HL-60 (cell line): ENCODE measurements around the gene SRMS.

ENCODE experiments used
- POLR2AphosphoS5 ChIP-seq: IDR thresholded peaks from 2 replicates; pipeline ENCODE4 v1.6.1; 2012; ENCODE audit warnings: low read depth
- SPI1 ChIP-seq: IDR thresholded peaks from 2 replicates; pipeline ENCODE4 v1.6.1; 2012; ENCODE audit warnings: low read depth, mild to moderate bottlenecking, borderline replicate concordance
- TF ChIP-seq, protein P1 (sequence below): IDR thresholded peaks from one replicate; pipeline ENCODE4 v1.5.1; 2011; ENCODE audit warnings: low read length, control low read depth, inconsistent platforms; ENCODE audit not compliant: insufficient read depth
- TF ChIP-seq, protein P2 (sequence below): IDR thresholded peaks from 2 replicates; pipeline ENCODE4 v1.6.1; 2012; ENCODE audit warnings: low read depth; ENCODE audit not compliant: insufficient replicate concordance

GRCh38 chr20:63531686-63532448 is 15.7 kb downstream of the SRMS start:
- TF ChIP-seq, protein P1, sequence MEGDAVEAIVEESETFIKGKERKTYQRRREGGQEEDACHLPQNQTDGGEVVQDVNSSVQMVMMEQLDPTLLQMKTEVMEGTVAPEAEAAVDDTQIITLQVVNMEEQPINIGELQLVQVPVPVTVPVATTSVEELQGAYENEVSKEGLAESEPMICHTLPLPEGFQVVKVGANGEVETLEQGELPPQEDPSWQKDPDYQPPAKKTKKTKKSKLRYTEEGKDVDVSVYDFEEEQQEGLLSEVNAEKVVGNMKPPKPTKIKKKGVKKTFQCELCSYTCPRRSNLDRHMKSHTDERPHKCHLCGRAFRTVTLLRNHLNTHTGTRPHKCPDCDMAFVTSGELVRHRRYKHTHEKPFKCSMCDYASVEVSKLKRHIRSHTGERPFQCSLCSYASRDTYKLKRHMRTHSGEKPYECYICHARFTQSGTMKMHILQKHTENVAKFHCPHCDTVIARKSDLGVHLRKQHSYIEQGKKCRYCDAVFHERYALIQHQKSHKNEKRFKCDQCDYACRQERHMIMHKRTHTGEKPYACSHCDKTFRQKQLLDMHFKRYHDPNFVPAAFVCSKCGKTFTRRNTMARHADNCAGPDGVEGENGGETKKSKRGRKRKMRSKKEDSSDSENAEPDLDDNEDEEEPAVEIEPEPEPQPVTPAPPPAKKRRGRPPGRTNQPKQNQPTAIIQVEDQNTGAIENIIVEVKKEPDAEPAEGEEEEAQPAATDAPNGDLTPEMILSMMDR = no peak
- TF ChIP-seq, protein P2, sequence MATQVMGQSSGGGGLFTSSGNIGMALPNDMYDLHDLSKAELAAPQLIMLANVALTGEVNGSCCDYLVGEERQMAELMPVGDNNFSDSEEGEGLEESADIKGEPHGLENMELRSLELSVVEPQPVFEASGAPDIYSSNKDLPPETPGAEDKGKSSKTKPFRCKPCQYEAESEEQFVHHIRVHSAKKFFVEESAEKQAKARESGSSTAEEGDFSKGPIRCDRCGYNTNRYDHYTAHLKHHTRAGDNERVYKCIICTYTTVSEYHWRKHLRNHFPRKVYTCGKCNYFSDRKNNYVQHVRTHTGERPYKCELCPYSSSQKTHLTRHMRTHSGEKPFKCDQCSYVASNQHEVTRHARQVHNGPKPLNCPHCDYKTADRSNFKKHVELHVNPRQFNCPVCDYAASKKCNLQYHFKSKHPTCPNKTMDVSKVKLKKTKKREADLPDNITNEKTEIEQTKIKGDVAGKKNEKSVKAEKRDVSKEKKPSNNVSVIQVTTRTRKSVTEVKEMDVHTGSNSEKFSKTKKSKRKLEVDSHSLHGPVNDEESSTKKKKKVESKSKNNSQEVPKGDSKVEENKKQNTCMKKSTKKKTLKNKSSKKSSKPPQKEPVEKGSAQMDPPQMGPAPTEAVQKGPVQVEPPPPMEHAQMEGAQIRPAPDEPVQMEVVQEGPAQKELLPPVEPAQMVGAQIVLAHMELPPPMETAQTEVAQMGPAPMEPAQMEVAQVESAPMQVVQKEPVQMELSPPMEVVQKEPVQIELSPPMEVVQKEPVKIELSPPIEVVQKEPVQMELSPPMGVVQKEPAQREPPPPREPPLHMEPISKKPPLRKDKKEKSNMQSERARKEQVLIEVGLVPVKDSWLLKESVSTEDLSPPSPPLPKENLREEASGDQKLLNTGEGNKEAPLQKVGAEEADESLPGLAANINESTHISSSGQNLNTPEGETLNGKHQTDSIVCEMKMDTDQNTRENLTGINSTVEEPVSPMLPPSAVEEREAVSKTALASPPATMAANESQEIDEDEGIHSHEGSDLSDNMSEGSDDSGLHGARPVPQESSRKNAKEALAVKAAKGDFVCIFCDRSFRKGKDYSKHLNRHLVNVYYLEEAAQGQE = no peak
- TF ChIP-seq SPI1 (no peak), POLR2AphosphoS5 (no peak)
